GM23338 (cell line): ENCODE measurements around the gene FBXW8.

Experiments
- CREB1 ChIP-seq: fragments of 250-450 bp; sonication (Bioruptor Pico); IDR thresholded peaks from 2 replicates; pipeline ENCODE4 v1.5.0; 2020; ENCODE audit warnings: low read depth, mild to moderate bottlenecking, moderate library complexity
- CTCF ChIP-seq, 2 experiments: fragments of 200-600 bp in 1 of 2; sonication (generic) in 1 of 2; conservative IDR thresholded peaks; 2 replicates each; pipeline versions ENCODE4 v1.5.1 to v1.6.1; 2016 to 2017; ENCODE audit warnings: antibody characterized with exemption in 2 of 2, low read depth in 2 of 2, mild to moderate bottlenecking in 2 of 2, moderate library complexity in 1 of 2
- EZH2 ChIP-seq: fragments of 200-600 bp; sonication (generic); IDR thresholded peaks from one replicate; pipeline ENCODE4 v1.8.0; 2017; ENCODE audit warnings: antibody characterized with exemption, mild to moderate bottlenecking, low read depth; ENCODE audit not compliant: unreplicated experiment
- EZH2phosphoT487 ChIP-seq: fragments of 200-600 bp; sonication (generic); IDR thresholded peaks from one replicate; pipeline ENCODE4 v1.8.1; 2018; ENCODE audit warnings: antibody characterized with exemption; ENCODE audit not compliant: unreplicated experiment
- JUNB ChIP-seq: IDR thresholded peaks from one replicate; pipeline ENCODE4 v1.6.1; 2016; ENCODE audit warnings: antibody characterized with exemption; ENCODE audit not compliant: unreplicated experiment
- ZNF331 ChIP-seq: fragments of 250-450 bp; sonication (Bioruptor Pico); IDR thresholded peaks from 2 replicates; pipeline ENCODE4 v1.5.0; 2020; ENCODE audit warnings: low read depth, mild to moderate bottlenecking, moderate library complexity

GRCh38 chr12:117067016-117067415 lies 156.3 kb downstream of the FBXW8 start:
- no peak for TF ChIP-seq EZH2
- no peak for TF ChIP-seq CTCF (conservative IDR thresholded peaks at IDR 0.05; ENCODE audit: low read depth in 2 of 2)
- TF ChIP-seq ZNF331 (CRISPR knock-in tag), result no peak
- no peak for TF ChIP-seq JUNB
- TF ChIP-seq EZH2phosphoT487, result no peak
- TF ChIP-seq CREB1 (CRISPR knock-in tag), result no peak
